ENCODE measurements around the gene SH3GL1. TPM values are rescaled to one million over a fixed set of nuclear protein-coding genes. Genes with fewer than 3 reads are reported as not detected.

SH3GL1 gene
- total RNA-seq, 1 donor from 2014 or later = 95.3 TPM

- H3K36me3 Mint-ChIP-seq (ENCODE audit: low read depth) = no peaks in the 10 kb centered on the region
- no peak for TF ChIP-seq CTCF (conservative IDR thresholded peaks at IDR 0.05)
- no peak overlapping the region for H3K27ac Mint-ChIP-seq (ENCODE audit: unreplicated experiment)
Measured at GRCh38 chr19:4369109-4369887, 31.0 kb downstream of the SH3GL1 start.

GRCh38 chr19:4368128-4368820 lies 32.1 kb downstream of the SH3GL1 start:
- peak overlapping the region; percentile 31 for H3K4me3 Mint-ChIP-seq
- TF ChIP-seq CTCF (conservative IDR thresholded peaks at IDR 0.05) = no peak

More at GRCh38 chr19:4369109-4369887, 31.0 kb downstream of the SH3GL1 start:
- Mint-ChIP-seq H3K9me3 (no peaks in the 10 kb centered on the region), H3K4me1 (peaks cover 23% of the 10 kb centered on the region), H3K4me3 (peak overlapping the region; percentile 49), H3K27me3 (ENCODE audit: low read depth) (peaks cover 4% of the 10 kb centered on the region)
- no peak for DNase-seq (ENCODE audit: low read depth, low spot score)

GRCh38 chr19:4367781-4368127 lies 32.6 kb downstream of the SH3GL1 start:
- DNase-seq (ENCODE audit: low read depth, low spot score) = no peak
- H3K27ac Mint-ChIP-seq (ENCODE audit: unreplicated experiment) = peak overlapping the region; percentile 89
- peaks cover 17% of the 10 kb centered on the region for H3K4me1 Mint-ChIP-seq
- H3K4me3 Mint-ChIP-seq = peak overlapping the region; percentile 31
- no peaks in the 10 kb centered on the region for H3K9me3 Mint-ChIP-seq
- peaks cover 4% of the 10 kb centered on the region for H3K27me3 Mint-ChIP-seq (ENCODE audit: low read depth)
- TF ChIP-seq CTCF (conservative IDR thresholded peaks at IDR 0.05) = no peak
- no peaks in the 10 kb centered on the region for H3K36me3 Mint-ChIP-seq (ENCODE audit: low read depth)

More at GRCh38 chr19:4368128-4368820, 32.1 kb downstream of the SH3GL1 start:
- no peaks in the 10 kb centered on the region for H3K36me3 Mint-ChIP-seq (ENCODE audit: low read depth)
- H3K9me3 Mint-ChIP-seq = no peaks in the 10 kb centered on the region
- H3K27me3 Mint-ChIP-seq (ENCODE audit: low read depth) = peaks cover 4% of the 10 kb centered on the region
- H3K27ac Mint-ChIP-seq (ENCODE audit: unreplicated experiment) = peak overlapping the region; percentile 89
- no peak for DNase-seq (ENCODE audit: low read depth, low spot score)
- H3K4me1 Mint-ChIP-seq = peaks cover 17% of the 10 kb centered on the region

- Mint-ChIP-seq H3K36me3 (ENCODE audit: low read depth) (no peaks in the 10 kb centered on the region), H3K4me1 (peaks cover 17% of the 10 kb centered on the region), H3K27me3 (ENCODE audit: low read depth) (peaks cover 4% of the 10 kb centered on the region), H3K27ac (ENCODE audit: unreplicated experiment) (peak overlapping the region; percentile 92), H3K4me3 (no peak overlapping the region), H3K9me3 (no peaks in the 10 kb centered on the region)
- no peak for TF ChIP-seq CTCF (conservative IDR thresholded peaks at IDR 0.05)
- DNase-seq (ENCODE audit: low read depth, low spot score) = no peak
Measured at GRCh38 chr19:4367336-4367723, 33.0 kb downstream of the SH3GL1 start.

GRCh38 chr19:4366666-4367335 lies 33.5 kb downstream of the SH3GL1 start:
- H3K36me3 Mint-ChIP-seq (ENCODE audit: low read depth) = peaks cover 2% of the 10 kb centered on the region
- TF ChIP-seq CTCF (conservative IDR thresholded peaks at IDR 0.05) = no peak
- H3K27ac Mint-ChIP-seq (ENCODE audit: unreplicated experiment) = peak overlapping the region; percentile 92
- H3K4me1 Mint-ChIP-seq = peaks cover 17% of the 10 kb centered on the region
- DNase-seq (ENCODE audit: low read depth, low spot score) = no peak
- peaks cover 7% of the 10 kb centered on the region for H3K27me3 Mint-ChIP-seq (ENCODE audit: low read depth)
- no peak overlapping the region for H3K4me3 Mint-ChIP-seq
- H3K9me3 Mint-ChIP-seq = no peaks in the 10 kb centered on the region
